Stimulated activated CD8-positive, alpha-beta memory T cell treated with anti-CD3 and anti-CD28 coated beads, Interleukin-12 subunit alpha, Interleukin-12 subunit beta, amount 100 ng/mL, for 24 hours (primary cell): Measurements from ENCODE around the gene CNIH2.
"Not testable (repeated sequence)": the region's sequence is repeated elsewhere in the genome, so short reads cannot be mapped to it uniquely, and the experiment has no call there.

ENCODE experiments used
- DNase-seq: peaks from one replicate; pipeline ENCODE4 v3.0.0-alpha.2; 2020; ENCODE audit errors: extremely low read depth

Gene CNIH2

GRCh38 chr11:66276619-66277018, 1.4 kb upstream of the CNIH2 start:
- not testable (repeated sequence) for DNase-seq

GRCh38 chr11:66277064-66277463, 911 bp upstream of the CNIH2 start:
- DNase-seq: not testable (repeated sequence)

GRCh38 chr11:66278363-66279091, 552 bp downstream of the CNIH2 start:
- DNase-seq: no peak

GRCh38 chr11:66279092-66279734, 1.2 kb downstream of the CNIH2 start:
- DNase-seq: no peak

- DNase-seq: no peak
These were observed 2.5 kb downstream of the CNIH2 start for GRCh38 chr11:66280428-66280827.

GRCh38 chr11:66281001-66281400, 3.0 kb downstream of the CNIH2 start:
- no peak for DNase-seq

GRCh38 chr11:66281776-66282467, 3.9 kb downstream of the CNIH2 start:
- DNase-seq: no peak

GRCh38 chr11:66282468-66283455, 4.8 kb downstream of the CNIH2 start:
- DNase-seq: peak; percentile 99

- no peak for DNase-seq
These were observed 5.6 kb downstream of the CNIH2 start for GRCh38 chr11:66283461-66284105.

- no peak for DNase-seq
These were observed 6.6 kb downstream of the CNIH2 start for GRCh38 chr11:66284526-66285078.

- no peak for DNase-seq
These were observed 7.4 kb downstream of the CNIH2 start for GRCh38 chr11:66285250-66285947.

- DNase-seq: no peak
These were observed 8.7 kb downstream of the CNIH2 start for GRCh38 chr11:66286699-66287098.

- no peak for DNase-seq
These were observed 9.4 kb downstream of the CNIH2 start for GRCh38 chr11:66287211-66287888.

- no peak for DNase-seq
These were observed 10.1 kb downstream of the CNIH2 start for GRCh38 chr11:66287889-66288670.

GRCh38 chr11:66288671-66289547, 10.9 kb downstream of the CNIH2 start, which contains the start of gene YIF1A:
Gene YIF1A, minus strand, starts transcription at chr11:66289143. Its CDS starts 158 bp downstream, at chr11:66288985.
- peak; percentile 98 for DNase-seq

- peak; percentile 62 for DNase-seq
These were observed 11.8 kb downstream of the CNIH2 start for GRCh38 chr11:66289548-66290329.

GRCh38 chr11:66290330-66290621, 12.3 kb downstream of the CNIH2 start:
- DNase-seq: no peak
